HG03565 (cell line): ENCODE results near the gene PTPN4.
A peak's percentile ranks its signal among the peaks of the same experiment; 100 is the strongest.
"Not testable (repeated sequence)": the region's sequence is repeated elsewhere in the genome, so short reads cannot be mapped to it uniquely, and the experiment has no call there.

Experiments
- ATAC-seq: cut with Tn5 transposase; IDR thresholded peaks from one replicate; pipeline ENCODE4 v1.9.1; 2021; ENCODE audit warnings: mild to moderate bottlenecking, moderate library complexity; ENCODE audit not compliant: unreplicated experiment

Gene PTPN4

GRCh38 chr2:119937680-119938079, 178.0 kb downstream of the PTPN4 start:
- no peak for ATAC-seq

- ATAC-seq: no peak
Measured at GRCh38 chr2:119939915-119940314, 180.2 kb downstream of the PTPN4 start.

GRCh38 chr2:119940856-119941255, 181.1 kb downstream of the PTPN4 start:
- ATAC-seq: no peak

GRCh38 chr2:119941388-119941787, 181.7 kb downstream of the PTPN4 start:
- ATAC-seq: no peak

- no peak for ATAC-seq
Measured at GRCh38 chr2:119941981-119942513, 182.3 kb downstream of the PTPN4 start.

- no peak for ATAC-seq
Measured at GRCh38 chr2:119943058-119943457, 183.3 kb downstream of the PTPN4 start.

GRCh38 chr2:119947535-119947934, 187.8 kb downstream of the PTPN4 start:
- no peak for ATAC-seq

- ATAC-seq: no peak
Measured at GRCh38 chr2:119950966-119951365, 191.2 kb downstream of the PTPN4 start.

GRCh38 chr2:119958670-119959268, 199.0 kb downstream of the PTPN4 start:
- ATAC-seq: no peak

GRCh38 chr2:119960821-119961220, 201.1 kb downstream of the PTPN4 start:
- ATAC-seq: no peak

GRCh38 chr2:119981896-119982295, 222.2 kb downstream of the PTPN4 start:
- ATAC-seq: no peak

GRCh38 chr2:119982506-119982905, 222.8 kb downstream of the PTPN4 start:
- ATAC-seq: no peak

GRCh38 chr2:119983108-119983507, 223.4 kb downstream of the PTPN4 start:
- no peak for ATAC-seq

GRCh38 chr2:119996148-119996547, 236.4 kb downstream of the PTPN4 start:
- ATAC-seq: no peak

GRCh38 chr2:119996896-119997891, 237.5 kb downstream of the PTPN4 start:
- not testable (repeated sequence) for ATAC-seq

GRCh38 chr2:120001471-120001870, 241.7 kb downstream of the PTPN4 start:
- ATAC-seq: no peak

GRCh38 chr2:120004254-120004653, 244.5 kb downstream of the PTPN4 start:
- no peak for ATAC-seq

- peak; percentile 95 for ATAC-seq
Measured at GRCh38 chr2:120005834-120006521, 246.3 kb downstream of the PTPN4 start.

- ATAC-seq: no peak
Measured at GRCh38 chr2:120007851-120008250, 248.1 kb downstream of the PTPN4 start.

- ATAC-seq: no peak
Measured at GRCh38 chr2:120012363-120012762, 252.6 kb downstream of the PTPN4 start.
